Measurements from ENCODE around the gene CRYBA1. TPM values are rescaled to one million over a fixed set of nuclear protein-coding genes. Genes with fewer than 3 reads are reported as not detected.

CRYBA1 gene
- total RNA-seq, 1 experiment from 2014 or later, result not detected

DNA sequence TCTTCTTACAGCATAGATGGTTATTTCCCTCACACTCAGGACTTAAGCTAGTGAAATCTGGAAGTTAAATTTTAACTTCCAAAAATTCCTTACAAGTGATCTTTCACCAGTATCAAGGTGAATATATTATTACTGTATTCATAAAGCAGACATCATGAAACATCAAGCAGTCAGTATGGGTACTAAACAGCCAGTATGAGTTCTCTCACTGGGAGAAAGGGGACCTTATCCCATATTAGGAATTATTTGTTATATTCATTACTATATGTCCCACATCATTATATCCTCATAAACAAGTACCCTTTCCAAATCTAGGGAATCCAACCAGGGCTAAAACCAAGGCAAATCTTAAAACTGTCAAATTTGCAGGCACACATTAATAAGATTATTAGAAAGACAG is 32.0 kb downstream of the CRYBA1 start:
- DNase-seq (ENCODE audit: low read depth), result no peak

DNA sequence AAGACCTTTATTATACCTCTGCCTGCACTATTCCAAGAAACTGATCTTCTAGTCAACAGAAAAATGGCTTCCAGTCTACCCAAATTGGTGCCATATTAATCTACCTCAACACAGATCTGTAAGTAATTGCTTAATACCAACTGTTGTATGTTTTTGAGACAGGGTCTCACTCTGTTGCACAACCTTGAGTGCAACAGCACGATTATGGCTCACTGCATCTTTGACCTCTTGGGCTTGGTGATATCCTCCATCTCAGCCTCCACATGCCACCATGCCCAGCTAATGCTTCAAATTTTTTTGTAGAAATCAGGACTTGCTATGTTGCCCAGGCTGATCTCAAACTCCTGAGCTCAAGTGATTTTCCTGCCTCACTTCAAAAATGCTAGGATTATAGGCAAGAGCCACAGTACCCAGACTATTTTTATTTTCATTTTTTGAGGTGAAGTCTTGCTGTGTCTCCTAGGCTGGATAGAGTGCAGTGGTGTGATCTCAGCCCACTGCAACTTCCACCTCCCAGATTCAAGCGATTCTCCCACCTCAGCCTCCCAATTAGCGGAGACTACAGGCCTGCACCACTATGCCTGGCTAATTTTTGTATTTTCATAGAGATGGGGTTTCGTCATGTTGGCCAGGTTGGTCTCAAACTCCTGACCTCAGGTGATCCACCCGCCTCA is 32.9 kb downstream of the CRYBA1 start:
- no peak for DNase-seq (ENCODE audit: low read depth)

DNA sequence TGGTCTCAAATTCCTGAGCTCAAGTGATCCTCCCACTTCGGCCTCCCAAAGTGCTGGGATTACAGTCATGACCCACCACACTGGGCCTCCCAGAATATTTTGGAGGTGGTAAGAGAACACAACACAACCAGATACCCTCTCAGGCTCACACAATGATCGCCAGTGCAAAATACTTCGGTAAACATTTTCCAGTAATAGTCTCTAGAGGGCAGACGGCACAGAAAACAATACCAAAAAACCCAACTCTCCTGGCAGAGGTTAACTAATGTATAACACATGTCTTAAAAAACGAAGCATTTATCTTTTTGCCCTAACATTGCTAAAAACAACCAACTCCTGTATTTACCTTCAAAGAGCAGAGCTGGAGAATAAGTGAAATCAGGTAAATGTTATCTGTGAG is 36.8 kb downstream of the CRYBA1 start:
- DNase-seq (ENCODE audit: low read depth), result no peak

DNA sequence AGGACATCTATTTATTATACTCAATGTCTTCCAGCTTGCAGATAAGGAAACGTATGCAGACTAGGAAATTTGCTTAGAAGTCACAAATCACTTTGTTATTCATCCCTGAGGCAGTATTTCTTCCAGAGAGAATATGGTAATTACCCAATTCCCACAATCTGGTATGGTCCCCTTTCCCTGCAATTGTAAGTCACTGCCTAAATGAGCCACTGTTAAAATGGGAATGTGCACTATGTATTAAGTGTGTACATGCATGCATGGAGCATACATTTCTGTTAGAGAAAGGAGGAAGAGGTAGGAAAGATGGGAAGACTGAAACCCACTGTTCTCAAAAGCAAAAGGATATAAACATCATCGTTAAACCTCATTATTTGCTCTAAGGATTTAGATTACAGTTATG is 37.3 kb downstream of the CRYBA1 start:
- DNase-seq (ENCODE audit: low read depth), result no peak

DNA sequence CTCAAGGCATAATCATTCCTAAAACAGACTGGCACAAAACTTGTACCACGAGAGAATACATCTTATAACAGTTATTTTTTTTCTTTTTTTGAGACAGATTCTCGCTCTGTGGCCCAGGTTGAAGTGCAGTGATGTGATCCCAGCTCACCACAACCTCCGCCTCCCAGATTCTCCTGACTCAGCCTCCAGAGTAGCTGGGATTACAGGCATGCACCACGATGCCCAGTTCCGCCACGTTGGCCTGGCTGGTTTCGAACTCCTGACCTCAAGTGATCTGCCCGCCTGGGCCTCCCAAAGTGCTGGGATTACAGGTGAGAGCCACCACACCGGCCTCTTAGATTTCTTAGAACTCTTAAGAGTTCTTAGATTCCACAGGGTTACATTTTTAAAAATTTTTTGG is 43.2 kb downstream of the CRYBA1 start:
- no peak for DNase-seq (ENCODE audit: low read depth)

DNA sequence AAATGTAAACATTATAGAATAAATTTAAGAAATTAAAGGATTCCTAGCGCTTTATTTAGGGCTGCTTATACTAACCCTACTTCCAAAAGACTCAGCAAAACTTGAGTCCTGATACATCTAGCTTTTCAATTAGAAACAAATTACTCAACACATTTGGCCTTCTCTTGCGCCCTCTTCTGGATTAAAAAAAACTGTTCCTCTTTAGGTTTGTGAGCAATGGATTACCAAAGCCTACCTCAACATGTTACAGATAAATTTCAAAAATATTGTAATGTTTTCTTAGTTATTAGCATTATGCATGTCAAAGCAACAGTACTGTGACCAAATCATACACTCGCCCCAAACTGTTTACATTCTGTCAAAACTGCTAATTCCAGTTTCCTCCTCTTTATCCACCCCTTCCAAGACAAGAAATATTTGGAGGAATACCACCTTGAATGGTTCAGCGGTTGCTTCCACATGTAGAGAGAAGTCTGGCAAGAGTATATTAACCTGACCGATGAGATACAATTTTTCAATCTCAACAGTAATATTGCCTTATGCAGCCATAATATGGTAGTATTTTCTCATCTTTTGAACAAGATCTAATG is 44.6 kb downstream of the CRYBA1 start:
- DNase-seq (ENCODE audit: low read depth), result peak; percentile 77

DNA sequence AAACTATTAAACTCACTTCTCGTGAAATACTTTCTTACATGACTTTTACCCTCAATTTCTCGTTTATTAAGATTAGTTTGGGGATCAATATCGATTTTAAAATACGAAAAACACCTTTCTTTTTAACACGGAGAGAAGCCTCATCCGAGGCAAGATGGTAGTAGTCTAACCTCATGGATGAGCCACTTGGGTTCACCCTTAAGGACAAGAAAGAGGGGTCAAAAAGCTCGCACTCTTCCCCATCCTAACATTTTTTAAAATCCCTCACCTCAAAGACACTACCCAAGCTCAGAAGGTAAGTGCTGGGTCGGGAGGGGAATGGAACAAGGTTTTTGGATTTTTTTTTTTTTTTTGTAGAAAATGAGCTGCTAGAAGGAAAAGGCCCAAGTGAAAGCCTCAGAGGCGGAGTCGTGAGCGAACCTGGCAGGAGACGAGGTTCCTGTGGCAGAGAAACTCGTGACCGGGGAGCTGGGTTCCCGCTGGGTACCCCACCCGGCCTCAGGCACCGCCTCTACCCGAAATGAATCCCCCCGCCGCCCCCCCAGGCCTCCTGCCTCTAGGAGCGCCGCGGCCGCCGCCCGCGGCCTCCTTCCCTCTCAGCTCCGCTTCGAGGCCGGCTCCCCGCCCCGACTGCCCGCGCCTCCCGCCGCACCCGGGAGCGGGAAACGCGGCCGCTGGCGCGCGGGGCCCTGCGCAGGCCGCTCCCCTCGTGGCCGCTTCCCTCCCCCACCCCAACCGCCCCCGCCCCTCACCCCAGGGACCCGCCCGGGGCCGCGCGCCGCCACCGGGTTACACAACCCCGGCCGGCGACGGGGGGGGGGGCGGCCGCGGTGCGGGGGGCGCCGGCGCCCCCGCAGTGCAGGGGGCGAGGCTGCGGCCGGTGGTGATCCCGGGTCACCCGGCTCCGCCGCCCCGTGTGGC is 45.7 kb downstream of the CRYBA1 start:
- peak; percentile 53 for DNase-seq (ENCODE audit: low read depth)

DNA sequence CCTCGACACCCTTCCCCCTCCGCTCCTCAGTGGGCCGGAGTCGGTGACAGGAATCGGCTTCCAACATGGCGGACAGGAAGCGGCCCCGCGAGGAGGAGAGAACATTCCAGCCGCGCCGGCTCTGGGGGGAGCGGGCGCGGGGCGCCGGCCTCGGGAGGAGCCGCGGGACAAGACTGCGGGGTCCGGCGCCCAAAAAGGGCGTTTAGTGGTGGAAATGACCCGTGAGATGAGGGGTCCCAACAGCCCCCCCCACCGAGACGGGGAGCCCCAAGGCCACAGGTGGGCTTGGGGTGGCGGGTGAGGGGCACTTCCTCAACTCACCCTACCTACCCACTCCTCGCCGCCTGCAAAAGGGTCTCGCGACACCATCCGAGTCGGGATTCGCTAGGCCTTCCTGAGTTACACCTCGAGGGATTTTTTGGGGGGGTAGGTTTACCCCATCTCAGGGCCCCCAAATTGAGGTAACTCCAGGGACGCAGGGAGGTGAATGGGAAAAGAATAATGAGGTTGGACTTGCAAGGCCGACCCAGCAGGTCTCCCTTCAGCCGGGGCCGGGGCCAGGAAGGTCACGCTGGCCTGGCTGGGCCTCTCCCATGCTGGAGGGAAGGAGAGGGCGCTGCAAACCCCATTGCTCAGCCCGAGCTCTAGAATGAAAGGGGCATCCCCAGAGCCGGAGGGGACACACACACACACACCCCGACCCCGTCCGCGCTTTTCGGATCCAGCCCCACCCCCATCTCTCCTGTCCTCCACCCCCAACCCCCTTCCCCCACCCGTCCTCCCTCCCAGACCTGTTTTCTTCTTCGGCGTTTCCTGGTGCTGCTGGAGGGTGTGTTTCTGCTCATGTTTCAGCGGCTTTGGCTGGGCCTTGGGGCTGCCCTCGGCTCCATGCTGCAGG is 46.6 kb downstream of the CRYBA1 start:
- peak; percentile 44 for DNase-seq (ENCODE audit: low read depth)

DNA sequence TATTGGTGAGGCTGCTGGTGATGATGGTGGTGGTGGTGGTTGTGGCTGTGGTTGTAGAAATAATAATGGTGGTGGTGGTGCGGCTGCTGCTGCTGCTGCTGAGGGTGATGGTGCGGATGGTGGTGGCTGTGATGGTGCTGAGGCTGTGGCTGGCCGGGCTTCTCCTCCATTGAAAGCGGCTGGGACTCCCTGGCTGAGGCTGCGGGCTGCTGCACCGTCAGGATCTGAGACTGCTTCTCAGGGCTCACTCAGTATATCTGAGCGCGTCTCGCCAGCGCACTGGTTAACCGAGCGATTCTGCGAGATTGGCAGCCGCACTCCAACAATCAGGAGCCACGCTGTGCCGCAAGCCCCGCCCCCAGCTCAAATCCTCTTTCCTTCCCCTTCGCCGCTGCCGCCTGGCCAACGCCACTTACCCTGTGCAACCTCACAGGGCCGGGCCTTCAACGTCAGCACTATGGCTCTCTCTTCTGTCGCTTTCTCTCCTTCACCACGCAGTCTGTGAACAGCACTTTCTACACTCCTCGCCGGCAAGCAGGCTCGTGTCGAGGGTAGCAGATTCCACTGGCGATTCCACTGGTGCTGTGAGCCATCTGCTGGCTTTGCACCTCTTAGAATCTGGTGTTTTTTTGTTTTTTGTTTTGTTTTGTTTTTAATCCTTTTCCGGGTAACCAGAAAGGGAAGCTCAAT is 47.4 kb downstream of the CRYBA1 start, which contains the start of gene NUFIP2:
TSS of gene NUFIP2 (minus strand) at position 259 of the 690 bp plus-strand sequence. CDS start at position 170, 89 bp downstream.
- peak; percentile 98 for DNase-seq (ENCODE audit: low read depth)

DNA sequence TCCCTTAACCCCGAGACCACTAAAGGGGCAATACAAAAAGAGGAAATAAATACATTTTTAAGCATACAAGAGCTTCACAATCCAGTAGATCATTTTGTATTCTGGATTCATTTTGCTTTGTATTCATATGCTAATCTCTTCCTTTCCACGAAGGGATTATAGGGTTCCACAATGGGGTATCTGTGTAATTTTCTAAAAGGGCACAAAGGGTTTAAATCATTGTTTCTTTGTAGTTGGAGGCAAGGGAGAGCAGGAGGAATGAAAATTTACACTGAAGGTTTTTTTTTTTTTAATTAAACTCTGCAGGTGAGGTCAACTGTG is 47.9 kb downstream of the CRYBA1 start:
- DNase-seq (ENCODE audit: low read depth), result no peak

DNA sequence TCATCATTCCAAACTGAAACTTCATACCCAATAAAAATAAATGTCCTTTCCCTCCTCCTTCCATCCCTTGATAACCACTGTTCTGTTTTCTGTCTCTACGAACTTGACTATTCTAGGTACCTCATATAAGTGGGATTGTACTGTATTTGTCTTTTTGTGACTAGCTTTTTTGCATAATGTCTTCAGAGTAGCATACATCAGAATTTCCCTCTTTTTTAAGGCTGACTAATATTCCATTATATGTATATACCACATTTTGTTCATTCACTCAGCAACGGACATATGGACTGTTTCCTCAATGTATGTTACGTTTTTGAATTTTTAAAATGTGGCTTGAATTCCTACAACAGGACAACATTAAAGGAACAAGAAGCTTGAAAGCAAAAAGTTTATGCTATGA is 48.8 kb downstream of the CRYBA1 start:
- no peak for DNase-seq (ENCODE audit: low read depth)

DNA sequence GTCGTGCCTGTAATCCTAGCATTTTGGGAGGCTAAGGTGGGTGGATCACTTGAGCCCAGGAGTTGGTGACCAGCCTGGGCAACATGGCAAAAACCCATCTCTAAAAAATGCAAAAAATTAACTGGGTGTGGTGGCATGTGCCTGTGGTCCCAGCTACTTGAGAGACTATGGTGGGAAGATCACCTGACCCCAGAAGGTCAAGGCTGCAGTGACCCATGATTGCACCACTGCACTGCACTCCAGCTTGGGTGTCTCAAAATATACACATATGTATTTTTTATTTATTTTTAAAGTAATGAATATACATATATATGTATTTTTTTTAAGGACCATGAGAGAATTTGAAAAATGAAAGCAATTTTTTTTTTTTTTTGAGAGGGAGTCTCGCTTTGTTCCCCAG is 52.4 kb downstream of the CRYBA1 start:
- no peak for DNase-seq (ENCODE audit: low read depth)

DNA sequence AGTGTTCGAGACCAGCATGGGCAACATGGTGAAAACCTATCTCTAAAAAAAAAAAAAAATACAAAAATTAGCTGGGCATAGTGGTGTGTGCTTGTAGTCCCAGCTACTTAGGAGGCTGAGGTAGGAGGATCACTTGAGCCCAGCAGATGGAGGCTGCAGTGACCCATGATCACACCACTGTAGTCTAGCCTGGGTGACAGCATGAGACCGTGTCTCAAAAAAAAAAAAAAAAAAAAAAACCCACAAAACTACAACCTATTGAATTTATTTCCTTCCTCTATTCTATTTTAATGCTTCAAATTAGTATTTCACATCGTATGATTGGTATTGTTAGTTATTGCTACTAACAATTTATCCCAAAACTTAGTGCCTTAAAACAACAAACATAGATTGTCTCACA is 56.7 kb downstream of the CRYBA1 start:
- DNase-seq (ENCODE audit: low read depth), result no peak

Other genes with a start within 250 kb of the CRYBA1 start
- gene SEZ6, start 240.8 kb upstream of the CRYBA1 start, total RNA-seq (2014; rRNA removed), result not detected in 2 replicates
- 0.38 and 1.7 TPM in 2 replicates for gene PIPOX, start 203.7 kb upstream of the CRYBA1 start, total RNA-seq (2014; rRNA removed)
- 39.6 and 41.7 TPM in 2 replicates for gene MYO18A, start 66.5 kb upstream of the CRYBA1 start, total RNA-seq (2014; rRNA removed)
- 32.1 and 34.8 TPM in 2 replicates for gene NUFIP2, start 47.3 kb downstream of the CRYBA1 start, total RNA-seq (2014; rRNA removed)
- gene TAOK1, start 143.5 kb downstream of the CRYBA1 start, total RNA-seq (2014; rRNA removed), result 37.9 and 42.5 TPM in 2 replicates

All from LHCN-M2 (cell line).